Stimulated activated CD8-positive, alpha-beta memory T cell treated with anti-CD3 and anti-CD28 coated beads, Interleukin-12 subunit alpha, Interleukin-12 subunit beta, amount 100 ng/mL, for 24 hours (primary cell): ENCODE measurements around the gene SLC9A4.

Experiments
- DNase-seq: peaks from one replicate; pipeline ENCODE4 v3.0.0-alpha.2; 2020; ENCODE audit errors: extremely low read depth

Gene SLC9A4

GRCh38 chr2:102453501-102453900, 19.5 kb upstream of the SLC9A4 start:
- no peak for DNase-seq

- no peak for DNase-seq
Observed at GRCh38 chr2:102455061-102455670, 17.9 kb upstream of the SLC9A4 start.

GRCh38 chr2:102460467-102460866, 12.6 kb upstream of the SLC9A4 start:
- DNase-seq: no peak

- DNase-seq: no peak
Observed at GRCh38 chr2:102461188-102461587, 11.8 kb upstream of the SLC9A4 start.

- DNase-seq: no peak
Observed at GRCh38 chr2:102463160-102463559, 9.9 kb upstream of the SLC9A4 start.

GRCh38 chr2:102470168-102470567, 2.9 kb upstream of the SLC9A4 start:
- DNase-seq: no peak

- no peak for DNase-seq
Observed at GRCh38 chr2:102473631-102474030, 605 bp downstream of the SLC9A4 start.

GRCh38 chr2:102474785-102475184, 1.8 kb downstream of the SLC9A4 start:
- DNase-seq: no peak

GRCh38 chr2:102478686-102479470, 5.9 kb downstream of the SLC9A4 start:
- DNase-seq: no peak

GRCh38 chr2:102480285-102481195, 7.5 kb downstream of the SLC9A4 start:
- no peak for DNase-seq

GRCh38 chr2:102481931-102482330, 8.9 kb downstream of the SLC9A4 start:
- DNase-seq: no peak

- no peak for DNase-seq
Observed at GRCh38 chr2:102483086-102483485, 10.1 kb downstream of the SLC9A4 start.

GRCh38 chr2:102484310-102485061, 11.5 kb downstream of the SLC9A4 start:
- DNase-seq: no peak

GRCh38 chr2:102485147-102485785, 12.2 kb downstream of the SLC9A4 start:
- DNase-seq: no peak

GRCh38 chr2:102486941-102487702, 14.1 kb downstream of the SLC9A4 start:
- no peak for DNase-seq

GRCh38 chr2:102487761-102488462, 14.9 kb downstream of the SLC9A4 start:
- no peak for DNase-seq

GRCh38 chr2:102489646-102490045, 16.6 kb downstream of the SLC9A4 start:
- no peak for DNase-seq

- no peak for DNase-seq
Observed at GRCh38 chr2:102492006-102492405, 19.0 kb downstream of the SLC9A4 start.

GRCh38 chr2:102494570-102494969, 21.5 kb downstream of the SLC9A4 start:
- DNase-seq: no peak

- no peak for DNase-seq
Observed at GRCh38 chr2:102498414-102498813, 25.4 kb downstream of the SLC9A4 start.
